HG03439 (cell line): ENCODE data around the gene RNASE4.
"Not testable (repeated sequence)": the region's sequence is repeated elsewhere in the genome, so short reads cannot be mapped to it uniquely, and the experiment has no call there.

ENCODE experiments used
- ATAC-seq: cut with Tn5 transposase; IDR thresholded peaks from one replicate; pipeline ENCODE4 v1.9.1; 2021; ENCODE audit warnings: mild to moderate bottlenecking, moderate library complexity; ENCODE audit not compliant: unreplicated experiment

Gene RNASE4

DNA sequence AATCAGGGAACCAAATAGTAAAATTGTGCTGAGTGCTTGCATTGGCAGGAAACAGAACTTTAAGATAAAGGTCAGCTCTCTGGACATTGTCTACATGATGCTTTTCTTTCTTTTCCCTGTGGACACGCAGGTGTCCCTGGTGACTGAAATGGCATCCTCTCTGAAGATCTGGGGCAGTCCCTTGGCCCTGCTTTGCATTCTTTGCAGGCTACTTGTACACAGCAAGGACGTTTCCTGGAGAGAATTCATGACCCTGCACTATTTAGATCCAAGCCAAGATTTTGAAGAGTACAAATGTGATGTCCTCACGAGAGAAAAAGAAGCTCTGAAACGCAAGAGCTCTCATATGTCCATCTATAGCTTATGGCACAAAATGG lies 50.1 kb downstream of the RNASE4 start:
- no peak for ATAC-seq

- not testable (repeated sequence) for ATAC-seq
Observed at GRCh38 chr14:20738292-20738691, 53.9 kb downstream of the RNASE4 start.

GRCh38 chr14:20742132-20742531 lies 57.8 kb downstream of the RNASE4 start:
- no peak for ATAC-seq

- no peak for ATAC-seq
Observed at GRCh38 chr14:20743556-20743955, 59.2 kb downstream of the RNASE4 start.

DNA sequence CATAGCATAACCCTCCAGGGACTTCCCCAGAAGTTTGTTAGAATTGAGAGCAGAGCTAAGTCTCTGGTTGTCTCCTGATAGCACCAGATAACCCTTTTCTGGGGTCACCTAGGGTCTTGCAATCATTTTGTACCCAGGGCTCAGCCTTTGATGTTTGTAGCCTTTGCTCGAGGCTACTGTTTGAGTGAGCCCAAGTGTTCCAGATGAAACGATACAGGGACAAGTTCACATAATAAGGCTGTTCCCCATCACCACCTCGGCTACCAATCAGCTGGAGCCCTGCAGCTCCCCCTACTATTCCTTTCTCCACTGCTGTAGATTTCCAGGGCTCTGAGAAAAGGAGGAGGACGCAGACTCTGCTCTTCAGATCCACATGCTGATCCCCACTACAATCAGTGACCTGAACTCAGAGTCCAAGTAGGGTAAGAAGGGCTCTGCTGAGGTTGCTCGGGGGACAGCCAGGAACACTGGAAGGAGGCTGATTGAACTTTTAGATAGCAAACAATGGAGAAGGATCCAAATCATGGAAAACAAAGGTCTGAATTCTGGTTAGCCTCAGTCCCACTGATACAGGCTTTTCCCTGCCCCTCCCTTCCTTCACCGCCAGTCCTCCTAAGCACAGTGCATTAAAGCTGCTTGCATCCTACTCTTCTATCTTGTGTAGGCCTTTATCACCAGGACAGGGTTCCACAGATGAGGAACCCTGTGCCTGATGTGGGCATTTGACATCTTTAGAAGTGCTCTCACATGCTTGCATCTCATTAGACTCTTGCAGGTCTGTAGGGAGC lies 61.4 kb downstream of the RNASE4 start, which contains the start of gene EDDM3A:
Gene EDDM3A (plus strand): TSS at position 317 of the 788 bp plus-strand sequence. CDS start 1,694 bp downstream, outside the sequence.
- ATAC-seq: no peak

- ATAC-seq: no peak
Observed at GRCh38 chr14:20746566-20746965, 62.2 kb downstream of the RNASE4 start.

DNA sequence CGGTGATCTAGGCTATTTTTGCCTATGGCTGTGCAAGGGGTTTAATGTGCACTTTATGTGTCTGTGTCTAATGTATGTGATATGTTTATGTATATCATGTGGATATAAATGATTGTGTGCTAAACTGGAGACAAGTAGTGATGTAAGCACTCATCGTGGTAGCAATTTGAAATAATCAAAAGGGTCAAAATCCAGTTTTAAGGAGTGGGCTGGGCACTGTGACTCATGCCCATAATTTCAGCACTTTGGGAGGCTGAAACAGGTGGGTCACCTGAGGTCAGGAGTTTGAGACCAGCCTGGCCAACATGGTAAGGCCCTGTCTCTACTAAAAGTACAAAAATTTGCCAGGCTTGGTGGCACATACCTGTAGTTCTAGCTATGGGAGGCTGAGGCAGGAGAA lies 64.1 kb downstream of the RNASE4 start:
- ATAC-seq: no peak

- ATAC-seq: no peak
Observed at GRCh38 chr14:20750194-20750593, 65.8 kb downstream of the RNASE4 start.
